ENCODE measurements around the gene NDRG4.

The NDRG4 gene

GRCh38 chr16:58509256-58510096 lies 9.5 kb downstream of the NDRG4 start:
- no peak for DNase-seq (ENCODE audit: low read depth in 2 of 2)

GRCh38 chr16:58510097-58510775 lies 10.3 kb downstream of the NDRG4 start:
- no peak for DNase-seq (ENCODE audit: low read depth in 2 of 2)

- no peak for DNase-seq (ENCODE audit: low read depth in 2 of 2)
These were observed 11.1 kb downstream of the NDRG4 start for GRCh38 chr16:58510776-58511628.

- DNase-seq (ENCODE audit: low read depth in 2 of 2), result peak; percentile 70 to 75
These were observed 12.2 kb downstream of the NDRG4 start for GRCh38 chr16:58511933-58512815.

DNA sequence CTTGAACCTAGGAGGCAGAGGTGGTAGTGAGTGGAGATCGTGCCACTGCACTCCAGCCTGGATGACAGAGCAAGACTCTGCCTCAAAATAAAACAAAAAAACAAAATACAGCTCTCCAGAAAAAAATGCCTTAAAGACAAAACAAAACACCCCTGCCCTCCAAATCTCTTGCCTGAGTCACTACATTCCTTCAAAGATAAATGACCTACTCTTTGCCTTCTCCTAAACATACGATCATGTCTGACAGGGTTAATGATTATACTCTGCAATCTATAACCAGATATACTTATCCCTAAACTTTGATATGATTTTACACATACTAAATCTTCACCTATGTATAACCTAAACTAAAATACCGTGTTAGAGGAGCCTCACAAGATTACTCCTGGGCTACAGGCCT lies 13.9 kb downstream of the NDRG4 start:
- DNase-seq (ENCODE audit: low read depth in 2 of 2), result no peak

- peak; percentile 33 to 71 for DNase-seq (ENCODE audit: low read depth in 2 of 2)
These were observed 15.4 kb downstream of the NDRG4 start, which contains the start of gene SETD6 for GRCh38 chr16:58515125-58515870. TSS of gene SETD6 (plus strand) at chr16:58515517. CDS start at chr16:58515538, 21 bp downstream.

DNA sequence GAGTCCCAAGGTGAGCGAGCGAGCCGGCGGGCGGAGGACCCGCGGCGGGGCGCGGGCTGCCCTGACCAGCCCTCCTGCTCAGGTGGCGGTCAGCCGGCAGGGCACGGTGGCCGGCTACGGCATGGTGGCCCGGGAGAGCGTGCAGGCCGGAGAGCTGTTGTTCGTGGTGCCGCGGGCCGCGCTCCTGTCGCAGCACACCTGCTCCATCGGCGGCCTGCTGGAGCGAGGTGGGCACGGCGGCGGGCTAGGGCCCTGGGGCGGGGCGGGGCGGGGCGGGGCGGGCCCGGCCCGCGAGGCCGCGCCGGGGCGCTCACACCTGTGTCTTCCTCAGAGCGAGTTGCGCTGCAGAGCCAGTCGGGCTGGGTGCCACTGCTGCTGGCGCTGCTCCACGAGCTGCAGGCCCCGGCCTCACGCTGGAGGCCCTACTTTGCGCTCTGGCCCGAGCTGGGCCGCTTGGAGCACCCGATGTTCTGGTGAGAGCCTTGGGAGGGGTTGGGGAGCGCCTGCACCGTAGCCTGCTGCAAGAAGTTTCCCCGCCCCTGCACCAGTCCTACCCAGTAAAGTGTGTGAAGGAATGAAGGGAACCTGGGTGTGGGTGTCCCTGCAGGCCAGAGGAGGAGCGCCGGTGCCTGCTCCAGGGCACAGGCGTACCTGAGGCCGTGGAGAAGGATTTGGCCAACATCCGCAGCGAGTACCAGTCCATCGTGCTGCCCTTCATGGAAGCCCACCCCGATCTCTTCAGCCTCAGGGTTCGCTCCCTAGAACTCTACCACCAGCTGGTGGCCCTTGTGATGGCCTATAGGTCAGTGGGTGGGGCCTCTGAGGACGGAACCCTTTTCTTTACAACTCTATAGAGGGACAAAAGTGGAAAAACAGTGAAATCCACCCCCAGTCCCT lies 16.2 kb downstream of the NDRG4 start:
- DNase-seq (ENCODE audit: low read depth in 2 of 2), result peak in 1 of 2 donors; percentile 34

GRCh38 chr16:58516768-58517107 lies 16.8 kb downstream of the NDRG4 start:
- DNase-seq (ENCODE audit: low read depth in 2 of 2), result no peak

GRCh38 chr16:58518083-58518979 lies 18.4 kb downstream of the NDRG4 start:
- DNase-seq (ENCODE audit: low read depth in 2 of 2), result no peak

GRCh38 chr16:58518980-58519368 lies 19.0 kb downstream of the NDRG4 start:
- no peak for DNase-seq (ENCODE audit: low read depth in 2 of 2)

- no peak for DNase-seq (ENCODE audit: low read depth in 2 of 2)
These were observed 19.8 kb downstream of the NDRG4 start for GRCh38 chr16:58519707-58520106.

DNA sequence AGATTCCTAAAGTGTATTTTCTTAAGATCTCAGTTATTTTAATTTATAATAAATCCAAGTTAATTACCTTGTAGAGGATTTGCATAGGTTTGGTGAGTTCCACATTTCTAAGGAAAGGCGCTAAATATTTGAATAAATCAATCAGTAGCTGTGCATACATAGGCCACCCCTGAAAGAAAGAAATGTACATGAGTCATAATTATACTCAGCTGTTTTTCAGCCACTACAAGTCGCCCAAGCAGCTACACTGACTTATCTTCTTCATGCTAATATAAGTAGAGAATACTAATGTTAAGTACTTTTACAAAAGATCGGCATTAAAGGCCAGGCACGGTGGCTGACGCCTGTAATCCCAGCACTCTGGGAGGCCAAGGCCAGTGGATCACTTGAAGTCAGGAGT lies 30.2 kb downstream of the NDRG4 start:
- no peak for DNase-seq (ENCODE audit: low read depth in 2 of 2)

DNA sequence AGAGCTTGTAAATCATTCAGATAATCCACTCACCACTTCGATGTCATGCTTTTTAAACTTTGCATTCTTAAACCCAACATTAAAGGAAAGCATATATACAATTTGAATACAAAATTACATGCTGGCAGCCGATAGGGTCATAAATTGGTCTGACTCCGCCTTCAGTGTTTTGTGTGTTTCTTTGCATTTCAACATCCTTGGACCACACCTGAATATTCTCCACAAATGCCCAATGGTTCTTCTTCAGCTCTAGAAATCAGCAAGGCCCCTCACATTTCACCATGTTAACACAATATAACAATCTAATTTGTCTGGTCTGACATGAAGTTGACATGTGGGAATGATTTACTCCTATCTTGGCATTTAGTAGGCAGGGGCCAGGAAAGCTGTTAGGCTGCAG lies 32.5 kb downstream of the NDRG4 start:
- DNase-seq (ENCODE audit: low read depth in 2 of 2), result no peak

GRCh38 chr16:58533751-58534470 lies 34.0 kb downstream of the NDRG4 start:
- no peak for DNase-seq (ENCODE audit: low read depth in 2 of 2)

DNA sequence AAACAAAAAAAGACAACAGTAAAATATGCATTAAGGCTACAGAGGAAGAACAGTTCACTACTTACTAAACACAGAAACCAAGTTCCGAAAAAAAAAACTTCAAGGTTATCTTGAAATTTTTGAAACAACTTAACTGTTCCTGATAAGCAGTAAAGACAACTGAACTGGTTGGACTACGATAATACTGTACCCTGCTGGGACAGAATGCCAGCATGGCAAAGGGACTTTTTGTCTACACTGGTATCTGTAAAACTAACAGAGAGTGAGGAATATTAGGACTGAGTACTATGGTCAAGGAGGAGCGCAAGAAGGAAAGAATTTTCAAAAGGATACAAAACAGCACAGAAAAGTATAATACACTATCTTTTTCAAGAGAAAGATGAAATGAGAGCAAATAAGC lies 35.2 kb downstream of the NDRG4 start:
- no peak for DNase-seq (ENCODE audit: low read depth in 2 of 2)

GRCh38 chr16:58536278-58536677 lies 36.3 kb downstream of the NDRG4 start:
- no peak for DNase-seq (ENCODE audit: low read depth in 2 of 2)

GRCh38 chr16:58537124-58537906 lies 37.4 kb downstream of the NDRG4 start:
- DNase-seq (ENCODE audit: low read depth in 2 of 2), result no peak

All from stimulated activated CD8-positive, alpha-beta memory T cell treated with anti-CD3 and anti-CD28 coated beads, Interleukin-7, amount 100 ng/mL, for 4 hours (primary cell).